ENCODE data around the gene KCNN1. TPM values are rescaled to one million over a fixed set of nuclear protein-coding genes. Genes with fewer than 3 reads are reported as not detected.

Gene KCNN1
- total and polyA plus RNA-seq, 2 of the 13 experiments (the other 11 are each of a cell fraction or from before 2014, with no cell fraction given), result 0.04 TPM; not detected in 1

DNA sequence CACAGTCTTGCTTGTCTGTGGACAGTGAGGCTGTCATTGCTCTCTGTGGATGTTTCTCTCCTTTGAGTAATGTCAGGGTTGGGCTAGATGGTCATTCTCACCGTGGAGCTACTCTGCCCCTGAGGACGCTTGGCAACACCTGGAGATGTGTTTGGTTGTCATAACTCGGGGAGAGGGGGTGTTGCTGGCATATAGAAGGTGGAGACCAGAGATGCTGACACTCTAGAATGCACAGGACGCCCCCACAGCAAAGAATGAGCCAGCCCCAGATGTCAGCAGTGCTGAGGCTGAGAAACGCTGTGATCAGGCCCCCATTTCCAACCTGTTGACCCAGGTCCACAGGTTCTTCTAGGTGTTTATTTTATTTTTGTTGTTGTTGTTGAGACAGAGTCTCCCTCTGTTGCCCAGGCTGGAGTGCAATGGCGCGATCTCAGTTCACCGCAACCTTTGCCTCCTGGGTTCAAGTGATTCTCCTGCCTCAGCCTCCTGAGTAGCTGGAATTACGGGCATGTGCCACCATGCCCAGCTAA is 29.5 kb upstream of the KCNN1 start:
- no TSS peak for BruUV-seq (replicated peaks)
- Histone ChIP-seq H3K36me3 (replicated peaks in 1 of 2; ENCODE audit: control insufficient read depth in 1 of 2, insufficient read depth in 2 of 2, low read length in 2 of 2) (peaks cover 2 to 3% of the 10 kb centered on the region in 2 experiments; a peak in 2 of 5 replicates), H3K4me2 (ENCODE audit: low read depth, low read length) (no peak overlapping the region), H3K27ac (ENCODE audit: extremely low read length, insufficient read depth, low read length) (no peak overlapping the region), H3K9ac (ENCODE audit: insufficient read depth, low read depth, low read length) (no peak overlapping the region), H3K27me3 (ENCODE audit: control insufficient read depth in 1 of 2, insufficient read depth in 2 of 2, low read length in 2 of 2) (no peaks in the 10 kb centered on the region; a peak in 1 of 5 replicates), H3K79me2 (ENCODE audit: insufficient read depth, low read length) (peaks cover 6% of the 10 kb centered on the region), H3K4me3 (replicated peaks in 1 of 3; ENCODE audit: insufficient read depth in 1 of 3, low read depth in 2 of 3, low read length in 3 of 3) (no peak overlapping the region), H2AFZ (ENCODE audit: low read length) (no peak overlapping the region), H3K9me3 (ENCODE audit: low read length) (no peaks in the 10 kb centered on the region), H3K4me1 (ENCODE audit: insufficient read depth, low read length) (peaks cover 23% of the 10 kb centered on the region), H4K20me1 (ENCODE audit: insufficient read depth, low read length) (no peaks in the 10 kb centered on the region)
- intact Hi-C loops (cut with micrococcal nuclease; ENCODE audit: unreplicated experiment) (no loop called here), in situ Hi-C loops (cut with HindIII; ENCODE audit: extremely low pct_ligation_motif_present, low pct_unique_long_range_greater_than_20kb) (loop anchor here (25.0 kb wide), 1 partner anchor 125 kb away; no protein-coding TSS in a partner anchor)
- FAIRE-seq (no peak), ATAC-seq (no peak), DNase-seq (ENCODE audit: low spot score) (no peak)
- ChIA-PET POLR2A (no interaction called here), CTCF (ENCODE audit: low intra/inter-chr PET ratio, low total read pairs) (interaction anchor here (1.1 to 5.2 kb wide), 3 partner anchors 59 to 122 kb away, joined by 4 to 91 read pairs (median 5); no protein-coding TSS in a partner anchor)
- WGBS (ENCODE audit: low lambda C conversion rate), result 87% methylated on average over 8 of the region's 9 CpGs
- TF ChIP-seq MIER2 (CRISPR knock-in tag; IDR thresholded peaks at IDR 0.05) (no peak), MED8 (CRISPR knock-in tag; IDR thresholded peaks at IDR 0.05; ENCODE audit: insufficient replicate concordance) (no peak), MZF1 (CRISPR knock-in tag; IDR thresholded peaks at IDR 0.05; ENCODE audit: borderline replicate concordance) (no peak), TCF7 (IDR thresholded peaks at IDR 0.05; ENCODE audit: low read depth) (no peak), MTA1 (CRISPR knock-in tag; IDR thresholded peaks at IDR 0.05; ENCODE audit: borderline replicate concordance) (no peak)
- TF ChIP-seq, protein P1, sequence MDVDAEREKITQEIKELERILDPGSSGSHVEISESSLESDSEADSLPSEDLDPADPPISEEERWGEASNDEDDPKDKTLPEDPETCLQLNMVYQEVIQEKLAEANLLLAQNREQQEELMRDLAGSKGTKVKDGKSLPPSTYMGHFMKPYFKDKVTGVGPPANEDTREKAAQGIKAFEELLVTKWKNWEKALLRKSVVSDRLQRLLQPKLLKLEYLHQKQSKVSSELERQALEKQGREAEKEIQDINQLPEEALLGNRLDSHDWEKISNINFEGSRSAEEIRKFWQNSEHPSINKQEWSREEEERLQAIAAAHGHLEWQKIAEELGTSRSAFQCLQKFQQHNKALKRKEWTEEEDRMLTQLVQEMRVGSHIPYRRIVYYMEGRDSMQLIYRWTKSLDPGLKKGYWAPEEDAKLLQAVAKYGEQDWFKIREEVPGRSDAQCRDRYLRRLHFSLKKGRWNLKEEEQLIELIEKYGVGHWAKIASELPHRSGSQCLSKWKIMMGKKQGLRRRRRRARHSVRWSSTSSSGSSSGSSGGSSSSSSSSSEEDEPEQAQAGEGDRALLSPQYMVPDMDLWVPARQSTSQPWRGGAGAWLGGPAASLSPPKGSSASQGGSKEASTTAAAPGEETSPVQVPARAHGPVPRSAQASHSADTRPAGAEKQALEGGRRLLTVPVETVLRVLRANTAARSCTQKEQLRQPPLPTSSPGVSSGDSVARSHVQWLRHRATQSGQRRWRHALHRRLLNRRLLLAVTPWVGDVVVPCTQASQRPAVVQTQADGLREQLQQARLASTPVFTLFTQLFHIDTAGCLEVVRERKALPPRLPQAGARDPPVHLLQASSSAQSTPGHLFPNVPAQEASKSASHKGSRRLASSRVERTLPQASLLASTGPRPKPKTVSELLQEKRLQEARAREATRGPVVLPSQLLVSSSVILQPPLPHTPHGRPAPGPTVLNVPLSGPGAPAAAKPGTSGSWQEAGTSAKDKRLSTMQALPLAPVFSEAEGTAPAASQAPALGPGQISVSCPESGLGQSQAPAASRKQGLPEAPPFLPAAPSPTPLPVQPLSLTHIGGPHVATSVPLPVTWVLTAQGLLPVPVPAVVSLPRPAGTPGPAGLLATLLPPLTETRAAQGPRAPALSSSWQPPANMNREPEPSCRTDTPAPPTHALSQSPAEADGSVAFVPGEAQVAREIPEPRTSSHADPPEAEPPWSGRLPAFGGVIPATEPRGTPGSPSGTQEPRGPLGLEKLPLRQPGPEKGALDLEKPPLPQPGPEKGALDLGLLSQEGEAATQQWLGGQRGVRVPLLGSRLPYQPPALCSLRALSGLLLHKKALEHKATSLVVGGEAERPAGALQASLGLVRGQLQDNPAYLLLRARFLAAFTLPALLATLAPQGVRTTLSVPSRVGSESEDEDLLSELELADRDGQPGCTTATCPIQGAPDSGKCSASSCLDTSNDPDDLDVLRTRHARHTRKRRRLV (CRISPR knock-in tag; IDR thresholded peaks at IDR 0.05), result no peak
